TTC549 (cell line): ENCODE data around the gene LRMDA.

Source experiments
- FAIRE-seq: peaks from 2 replicates; lab custom pipeline; 2012; peaks lifted over from hg19 to GRCh38; lab: Jason Lieb, UNC

The LRMDA gene

DNA sequence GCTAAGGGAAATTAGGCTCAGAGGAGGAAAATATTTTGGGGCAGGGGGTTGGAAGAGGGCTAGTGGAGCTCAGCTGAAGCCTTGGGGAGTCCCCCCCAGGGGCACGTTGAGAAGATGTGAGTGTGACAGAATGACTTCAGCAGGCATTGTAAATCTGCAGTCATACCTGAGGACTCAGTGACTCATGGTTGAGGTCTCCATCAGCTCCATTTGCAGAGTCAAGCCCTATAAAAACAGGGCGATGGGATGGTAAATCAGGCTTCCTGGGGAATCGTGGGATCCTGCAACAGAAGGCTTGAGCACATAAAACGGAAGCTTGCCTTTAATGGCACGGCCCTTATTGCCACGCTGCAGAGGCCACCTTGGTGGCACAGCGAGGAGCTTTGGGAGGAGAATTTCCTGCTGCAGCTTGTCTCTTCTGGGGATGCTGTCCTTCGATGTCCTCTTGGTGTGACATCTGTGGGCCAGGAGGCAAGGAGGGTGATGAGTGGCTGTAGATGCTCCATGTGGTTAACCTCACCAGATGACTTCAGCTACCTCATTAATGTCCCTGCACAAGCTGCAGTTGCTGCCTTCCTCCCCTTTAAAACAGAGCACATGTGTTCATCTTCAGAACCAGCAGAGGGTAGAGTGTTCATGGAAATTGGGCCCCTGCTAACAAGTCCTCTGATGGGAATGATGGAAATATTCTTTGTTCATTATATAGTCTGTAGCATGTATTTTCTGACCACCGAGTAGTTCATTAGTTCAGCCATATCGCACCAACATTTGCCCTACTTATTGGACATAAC, 285.9 kb downstream of the LRMDA start:
- no peak for FAIRE-seq

DNA sequence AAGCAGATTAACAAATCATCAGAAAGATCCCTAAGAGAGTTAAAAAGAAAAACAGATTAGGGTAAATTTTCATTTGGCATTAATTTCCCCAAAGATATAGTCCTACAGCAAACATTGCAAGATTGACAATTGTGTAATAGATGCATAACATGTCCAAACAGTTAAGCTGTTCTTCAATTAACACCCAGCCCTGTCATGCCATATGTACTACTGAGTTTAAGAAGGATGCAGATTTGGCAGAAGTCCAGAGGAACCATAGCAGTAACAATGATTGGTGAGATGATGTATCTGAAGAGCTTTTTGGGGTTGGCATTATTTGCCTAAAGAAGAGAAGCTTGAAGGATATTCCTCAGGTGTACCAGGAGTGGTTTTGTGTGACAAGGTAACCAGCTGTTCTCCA, 287.6 kb downstream of the LRMDA start:
- FAIRE-seq = no peak

DNA sequence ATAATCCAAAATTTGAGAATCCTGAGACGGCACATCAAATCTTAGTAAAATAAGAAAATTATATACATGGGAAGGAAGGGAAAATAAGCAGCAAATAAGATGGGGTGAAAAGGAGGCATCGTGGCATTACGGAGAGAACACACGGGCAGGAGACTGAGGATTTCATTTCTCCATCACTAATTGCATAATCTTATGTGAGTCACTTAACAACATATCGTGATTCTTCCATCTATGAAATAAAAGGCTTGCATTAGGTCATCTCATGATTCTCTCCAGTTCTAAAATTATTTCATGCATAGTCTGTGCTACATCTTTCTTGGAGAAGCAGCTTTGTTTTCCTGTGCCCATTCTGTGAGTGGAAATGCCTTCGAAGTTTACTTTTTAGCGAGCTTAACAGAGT, 288.7 kb downstream of the LRMDA start:
- no peak for FAIRE-seq

DNA sequence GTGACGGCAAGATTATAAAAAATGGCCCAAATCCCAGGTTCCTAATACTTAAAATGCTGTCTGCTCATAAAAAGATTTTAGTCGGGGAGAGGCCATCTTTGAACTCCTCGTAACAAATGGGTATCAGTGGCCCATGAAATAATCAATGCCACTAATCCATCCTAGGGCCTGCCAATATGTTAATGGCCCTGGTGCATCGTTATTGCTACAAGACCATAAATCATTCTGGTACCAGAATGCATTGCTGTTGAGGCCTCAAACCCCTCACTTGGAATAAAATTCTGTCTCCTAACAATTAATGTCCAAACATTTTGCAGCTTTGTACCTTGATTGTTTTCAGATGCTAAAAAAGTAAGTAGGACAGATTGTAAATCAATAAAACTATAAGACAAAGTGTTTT, 290.6 kb downstream of the LRMDA start:
- no peak for FAIRE-seq

GRCh38 chr10:75722609-75723008, 291.2 kb downstream of the LRMDA start:
- no peak for FAIRE-seq

DNA sequence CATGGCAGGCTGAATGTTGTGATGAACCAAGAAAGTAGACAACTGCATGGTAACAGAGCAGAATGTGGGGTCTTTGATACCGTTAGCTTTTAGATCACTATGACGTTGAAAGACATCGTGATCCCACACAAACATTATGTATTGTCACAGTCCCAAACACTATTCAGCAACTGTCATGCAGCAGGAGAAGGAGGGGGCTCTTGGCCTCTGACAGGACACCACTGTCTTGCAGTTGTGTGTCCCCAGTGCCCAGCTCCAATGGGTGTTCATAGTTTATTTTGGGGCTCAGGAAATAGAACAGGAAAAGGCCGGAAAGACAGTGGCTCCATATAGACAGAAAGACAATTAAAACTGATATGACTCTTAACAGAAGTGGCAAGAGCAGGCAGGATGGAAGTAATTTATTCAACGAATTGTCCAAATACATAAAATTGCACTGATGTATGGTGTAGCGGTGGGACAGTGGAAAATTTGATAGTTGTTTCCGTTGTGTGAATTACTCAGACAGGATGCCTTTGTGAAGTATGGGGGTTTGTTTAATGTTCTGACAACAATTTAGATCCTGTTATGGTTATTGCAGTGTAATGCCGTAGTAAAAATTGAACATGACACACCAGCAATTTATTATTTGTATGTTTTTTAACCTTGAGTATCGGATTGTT, 292.0 kb downstream of the LRMDA start:
- FAIRE-seq = no peak

GRCh38 chr10:75724047-75724446, 292.6 kb downstream of the LRMDA start:
- FAIRE-seq = no peak

DNA sequence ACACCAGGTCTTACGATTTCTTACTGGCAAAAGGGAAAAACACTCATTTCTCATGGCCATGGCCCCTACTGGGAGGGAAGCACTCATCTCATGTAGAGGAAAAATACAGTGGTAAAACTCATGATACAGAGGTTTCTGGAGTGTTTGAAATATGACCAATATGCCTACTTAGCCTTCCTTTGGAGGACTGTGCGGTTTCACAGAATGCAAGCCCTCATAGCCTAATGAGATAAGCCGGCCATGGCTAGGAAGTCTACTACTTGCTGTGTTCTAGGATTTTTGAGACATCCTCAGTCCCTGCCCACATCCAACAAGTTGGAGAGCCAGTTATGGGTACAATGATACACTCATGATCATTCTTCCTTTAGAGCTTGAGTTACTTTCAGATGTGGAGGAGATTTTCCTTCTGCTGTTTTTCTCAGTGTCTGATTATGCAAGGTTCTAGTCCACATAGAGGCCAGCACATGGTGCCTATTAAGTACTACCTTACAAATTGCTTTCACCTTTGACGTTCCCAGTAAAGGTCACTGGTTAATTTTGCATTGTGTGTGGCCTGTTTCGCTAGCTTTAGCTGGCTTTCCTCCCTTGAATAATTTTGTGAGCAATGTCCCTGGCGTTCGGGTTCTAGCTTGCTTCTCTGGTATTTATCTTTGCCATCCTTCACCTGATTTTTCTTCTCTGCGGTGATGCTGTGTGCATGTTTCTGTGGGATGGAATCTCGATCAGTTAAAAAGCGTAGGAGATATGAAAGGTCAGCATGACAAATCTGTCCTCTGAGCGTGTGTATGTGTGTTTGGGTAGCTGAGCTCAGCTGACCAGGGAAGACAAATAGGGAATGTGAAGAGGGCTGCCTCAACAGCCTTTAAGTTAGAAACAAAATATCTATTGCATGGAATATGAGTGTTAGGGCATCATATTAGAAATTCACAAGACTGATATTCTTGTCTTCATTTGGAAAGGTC, 295.4 kb downstream of the LRMDA start:
- no peak for FAIRE-seq

DNA sequence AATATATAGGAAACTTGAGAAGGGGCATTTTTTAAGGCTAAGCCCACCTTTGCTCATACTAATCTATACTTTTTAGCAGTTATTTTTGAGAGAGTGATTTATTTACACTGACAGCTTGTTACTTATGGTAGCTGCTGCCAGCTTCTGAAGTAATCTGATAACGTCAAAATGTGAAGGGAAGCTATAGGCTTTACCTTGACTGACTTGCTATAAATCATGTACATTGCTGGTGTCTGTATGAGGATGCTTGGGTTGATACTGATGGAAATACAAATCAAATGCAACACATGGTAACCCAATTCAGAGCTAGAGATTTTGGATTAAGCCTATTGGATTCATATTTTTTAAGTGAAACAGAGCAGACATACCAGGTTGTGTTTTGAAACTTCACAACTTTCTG, 299.4 kb downstream of the LRMDA start:
- FAIRE-seq = no peak

GRCh38 chr10:75733135-75733890, 301.9 kb downstream of the LRMDA start:
- FAIRE-seq = no peak

- FAIRE-seq = no peak
Measured at GRCh38 chr10:75736151-75736640, 304.8 kb downstream of the LRMDA start.

- no peak for FAIRE-seq
Measured at GRCh38 chr10:75736889-75737579, 305.6 kb downstream of the LRMDA start.

- no peak for FAIRE-seq
Measured at GRCh38 chr10:75737580-75737949, 306.1 kb downstream of the LRMDA start.

DNA sequence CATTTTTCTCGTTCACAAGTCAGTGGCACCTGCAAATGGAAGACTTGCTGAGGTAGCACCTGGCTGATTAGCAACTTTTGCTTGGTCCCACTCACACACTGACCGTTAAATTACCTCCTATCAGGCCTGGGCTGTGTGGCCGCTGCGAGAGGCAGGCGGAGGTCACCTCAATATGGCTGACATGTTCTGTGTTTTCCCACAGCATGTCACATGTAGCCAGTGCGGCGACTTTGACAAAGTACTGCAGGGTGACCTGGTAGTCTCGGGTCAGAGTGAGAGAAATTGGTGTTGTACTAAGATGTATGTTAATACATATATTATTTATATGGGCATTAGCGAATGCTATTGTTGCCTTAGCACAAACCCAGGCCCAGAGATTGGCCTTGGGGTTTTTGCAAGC, 307.5 kb downstream of the LRMDA start:
- FAIRE-seq = no peak

DNA sequence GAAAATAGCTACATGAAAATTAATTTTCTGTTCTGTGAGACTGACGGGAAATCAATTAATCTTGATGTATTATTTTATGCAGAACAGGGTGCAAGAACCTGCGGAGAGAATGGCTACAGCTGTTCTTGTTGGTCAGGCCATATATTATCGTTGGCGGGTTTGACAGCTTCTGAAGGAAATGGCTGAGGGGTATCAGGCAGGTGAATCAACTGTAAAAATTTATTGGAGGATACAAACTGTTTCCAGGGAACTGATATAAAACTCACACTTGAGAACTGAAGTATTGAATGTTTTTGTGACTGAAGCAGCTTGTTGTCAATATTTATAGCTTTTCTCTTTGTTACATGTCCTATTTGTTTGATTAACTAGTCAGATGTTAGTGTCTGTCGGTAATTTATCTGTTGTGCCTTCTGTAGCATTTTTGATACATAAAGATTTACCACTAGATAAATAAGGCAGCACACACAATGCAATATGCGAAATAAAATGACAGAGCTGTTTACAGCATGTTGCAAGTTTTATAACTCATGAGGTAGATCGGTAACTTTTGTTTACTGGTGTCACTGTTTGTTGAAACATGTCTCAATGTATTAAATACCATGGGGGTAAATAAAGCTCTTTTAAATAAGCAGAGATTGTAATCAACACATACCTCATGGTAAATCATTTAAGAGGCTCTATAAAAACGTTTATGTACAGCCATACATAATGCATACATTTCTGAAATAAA, 308.2 kb downstream of the LRMDA start:
- no peak for FAIRE-seq

DNA sequence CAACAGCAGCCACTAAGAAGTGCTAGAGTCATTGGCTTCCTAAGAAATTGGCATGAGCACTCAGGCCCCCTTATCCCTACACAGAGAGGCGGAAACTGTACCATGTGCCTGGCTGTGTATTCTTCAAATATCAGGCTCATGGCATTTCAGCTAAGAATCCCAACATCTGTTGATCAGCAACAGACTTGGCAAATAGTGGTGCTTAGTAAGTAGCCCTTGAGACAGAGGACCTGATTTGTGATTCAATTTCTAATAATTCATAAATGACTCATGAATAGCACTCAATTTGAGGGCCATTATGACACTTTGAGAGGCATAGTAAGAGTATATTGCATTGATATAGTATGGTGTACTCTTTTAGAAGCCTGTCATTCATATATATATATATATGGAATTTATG, 309.1 kb downstream of the LRMDA start:
- FAIRE-seq = no peak

DNA sequence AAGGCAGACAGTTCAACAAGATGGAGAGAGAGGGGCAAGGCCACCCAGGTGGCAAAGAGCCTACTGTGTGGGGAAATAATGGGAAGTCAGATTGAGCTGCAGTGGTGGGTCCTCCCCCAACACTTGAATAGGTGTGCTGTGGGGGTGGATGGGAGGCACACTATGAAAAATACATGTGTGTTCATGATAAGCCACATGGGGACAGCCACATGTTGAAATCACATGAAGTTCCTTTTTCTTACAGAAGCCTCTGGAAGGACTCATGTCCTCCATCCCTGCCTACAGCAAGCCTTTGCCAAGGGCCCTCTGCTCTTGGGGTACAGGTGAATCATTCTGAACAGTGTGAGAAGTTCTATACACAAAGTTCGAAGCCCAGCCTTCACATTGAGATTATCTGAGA, 310.9 kb downstream of the LRMDA start:
- no peak for FAIRE-seq

GRCh38 chr10:75743291-75743778, 311.9 kb downstream of the LRMDA start:
- no peak for FAIRE-seq

DNA sequence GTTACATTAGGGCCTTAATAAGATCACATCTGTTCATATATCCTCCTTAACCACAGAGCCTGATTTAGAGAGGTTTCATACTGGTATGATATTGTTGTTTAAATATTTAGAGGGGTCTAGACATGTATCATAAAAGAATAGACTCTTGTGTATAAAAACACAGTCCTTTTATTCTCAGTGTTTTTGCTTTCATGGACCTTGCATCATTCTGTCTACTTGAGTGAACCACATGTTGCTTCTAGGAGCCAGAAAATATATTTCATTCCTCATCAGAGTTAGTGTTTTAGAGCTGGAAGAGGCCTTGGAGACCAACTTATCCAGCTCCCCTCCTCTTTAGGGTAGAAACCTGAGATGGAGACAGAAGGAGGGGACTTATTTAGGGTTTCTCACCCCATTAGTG, 312.8 kb downstream of the LRMDA start:
- FAIRE-seq = no peak

GRCh38 chr10:75746356-75746755, 314.9 kb downstream of the LRMDA start:
- no peak for FAIRE-seq
